PFSK-1 (cell line): ENCODE measurements around the gene CTXN2.

ENCODE experiments used
- FOXP2 ChIP-seq: optimal IDR thresholded peaks from 2 replicates; pipeline ENCODE3; 2011; ENCODE audit warnings: borderline replicate concordance, control low read depth, inconsistent platforms; ENCODE audit not compliant: insufficient read depth; ENCODE audit errors: extremely low read length, extremely low read depth
- POLR2AphosphoS5 ChIP-seq: IDR thresholded peaks from 2 replicates; pipeline ENCODE4 v1.6.1; 2012; ENCODE audit warnings: low read depth, mild to moderate bottlenecking, control low read depth, low read length, moderate library complexity
- REST ChIP-seq, 2 experiments: IDR thresholded peaks; 2 replicates each; pipeline versions ENCODE4 v1.6.1 to v1.8.0; 2011 to 2012; ENCODE audit warnings: low read depth in 2 of 2, low read length in 2 of 2, control low read depth in 1 of 2, inconsistent platforms in 1 of 2, mild to moderate bottlenecking in 1 of 2, moderate library complexity in 1 of 2; ENCODE audit not compliant: insufficient read depth in 1 of 2
- SIN3A ChIP-seq: IDR thresholded peaks from 2 replicates; pipeline ENCODE4 v1.6.1; 2012; ENCODE audit warnings: mild to moderate bottlenecking, low read length, moderate library complexity, borderline replicate concordance; ENCODE audit not compliant: insufficient read depth
- TAF1 ChIP-seq: IDR thresholded peaks from 2 replicates; pipeline ENCODE4 v1.6.1; 2012; ENCODE audit warnings: low read length, control low read depth, borderline replicate concordance; ENCODE audit not compliant: insufficient read depth

Gene CTXN2

GRCh38 chr15:48233246-48233645, 41.8 kb downstream of the CTXN2 start:
- no peak for TF ChIP-seq SIN3A
- TF ChIP-seq TAF1: no peak
- no peak for TF ChIP-seq FOXP2
- TF ChIP-seq REST (IDR thresholded peaks at IDR 0.05; ENCODE audit: insufficient read depth in 1 of 2, low read depth in 2 of 2, low read length in 2 of 2): no peak

- TF ChIP-seq FOXP2 (no peak), REST (IDR thresholded peaks at IDR 0.05; ENCODE audit: insufficient read depth in 1 of 2, low read depth in 2 of 2, low read length in 2 of 2) (no peak), SIN3A (no peak), TAF1 (no peak), POLR2AphosphoS5 (no peak)
Observed at GRCh38 chr15:48239334-48239733, 47.9 kb downstream of the CTXN2 start.

- TF ChIP-seq SIN3A (no peak), FOXP2 (no peak), TAF1 (no peak), POLR2AphosphoS5 (no peak), REST (IDR thresholded peaks at IDR 0.05; ENCODE audit: insufficient read depth in 1 of 2, low read depth in 2 of 2, low read length in 2 of 2) (no peak)
Observed at GRCh38 chr15:48242015-48242414, 50.5 kb downstream of the CTXN2 start.

- TF ChIP-seq POLR2AphosphoS5: no peak
- TF ChIP-seq TAF1: no peak
- no peak for TF ChIP-seq SIN3A
- TF ChIP-seq FOXP2: no peak
- TF ChIP-seq REST (IDR thresholded peaks at IDR 0.05; ENCODE audit: insufficient read depth in 1 of 2, low read depth in 2 of 2, low read length in 2 of 2): no peak
Observed at GRCh38 chr15:48242535-48242934, 51.1 kb downstream of the CTXN2 start.

- TF ChIP-seq TAF1 (no peak), REST (IDR thresholded peaks at IDR 0.05; ENCODE audit: insufficient read depth in 1 of 2, low read depth in 2 of 2, low read length in 2 of 2) (no peak), POLR2AphosphoS5 (no peak), FOXP2 (no peak), SIN3A (no peak)
Observed at GRCh38 chr15:48244921-48245320, 53.5 kb downstream of the CTXN2 start.
